ENCODE data around the gene SLC22A7. TPM values are rescaled to one million over a fixed set of nuclear protein-coding genes. Genes with fewer than 3 reads are reported as not detected.

Gene SLC22A7
- total RNA-seq, 2 experiments from 2014 or later, result not detected

DNA sequence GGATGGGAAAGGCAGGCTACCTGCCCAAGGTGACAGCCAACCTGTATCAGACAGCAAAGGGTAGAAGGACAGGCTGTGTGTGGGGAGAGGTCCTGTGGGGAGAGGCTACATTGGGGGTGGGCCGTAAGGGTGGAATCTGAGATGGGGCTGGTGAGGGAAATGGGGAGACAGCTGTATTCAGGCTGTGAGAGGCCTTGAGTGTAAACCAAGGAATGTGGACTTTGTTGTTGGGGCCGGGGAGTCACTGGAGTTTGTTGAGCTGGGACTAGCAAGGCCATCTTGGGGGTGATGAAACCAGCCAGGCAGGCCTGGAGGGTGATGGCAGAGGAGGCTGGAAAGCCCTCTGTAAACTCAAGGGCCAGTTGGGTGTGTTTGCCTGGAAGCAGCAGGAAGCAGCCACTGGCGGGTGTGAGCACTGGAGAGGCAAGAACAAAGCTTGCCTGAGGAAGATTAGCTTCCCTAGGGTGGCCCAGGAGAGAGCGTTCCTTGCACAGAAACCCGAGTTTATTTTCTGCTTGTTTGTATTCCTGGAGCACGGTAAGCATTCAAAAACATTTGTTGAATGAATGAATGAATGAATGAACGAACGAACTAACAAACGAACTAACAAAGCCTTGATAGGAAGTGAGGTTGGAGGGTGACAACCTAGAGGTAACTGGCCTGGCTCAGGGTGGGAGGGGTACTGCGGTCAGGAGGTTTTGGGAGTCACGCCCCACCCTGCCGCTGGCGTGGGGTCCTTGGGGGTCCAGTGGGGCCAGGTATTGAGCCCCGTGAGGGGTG is 35.9 kb upstream of the SLC22A7 start:
- no peaks in the 10 kb centered on the region for H3K9me3 Mint-ChIP-seq
- H3K4me3 Mint-ChIP-seq, result no peak overlapping the region
- H3K27me3 Mint-ChIP-seq, result peaks cover 8% of the 10 kb centered on the region
- H3K36me3 Mint-ChIP-seq, result no peaks in the 10 kb centered on the region
- H3K4me1 Mint-ChIP-seq, result peaks cover 5% of the 10 kb centered on the region
- DNase-seq, result no peak
- no peak overlapping the region for H3K27ac Mint-ChIP-seq

DNA sequence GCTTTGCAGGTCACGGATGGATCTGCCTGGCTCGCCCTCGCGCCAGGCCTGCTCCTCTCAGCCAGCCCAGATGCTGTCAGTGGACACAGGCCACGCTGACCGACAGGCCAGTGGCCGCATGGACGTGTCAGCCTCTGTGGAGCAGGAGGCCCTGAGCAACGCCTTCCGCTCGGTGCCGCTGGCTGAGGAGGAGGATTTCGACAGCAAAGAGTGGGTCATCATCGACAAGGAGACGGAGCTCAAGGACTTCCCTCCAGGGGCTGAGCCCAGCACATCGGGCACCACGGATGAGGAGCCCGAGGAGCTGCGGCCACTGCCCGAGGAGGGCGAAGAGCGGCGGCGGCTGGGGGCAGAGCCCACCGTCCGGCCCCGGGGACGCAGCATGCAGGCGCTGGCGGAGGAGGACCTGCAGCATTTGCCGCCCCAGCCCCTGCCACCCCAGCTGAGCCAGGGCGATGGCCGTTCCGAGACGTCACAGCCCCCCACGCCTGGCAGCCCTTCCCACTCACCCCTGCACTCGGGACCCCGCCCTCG is 35.2 kb upstream of the SLC22A7 start:
- Mint-ChIP-seq H3K9me3 (no peaks in the 10 kb centered on the region), H3K27ac (no peak overlapping the region), H3K4me3 (no peak overlapping the region), H3K36me3 (no peaks in the 10 kb centered on the region), H3K4me1 (no peaks in the 10 kb centered on the region), H3K27me3 (peaks cover 4% of the 10 kb centered on the region)
- DNase-seq, result no peak

DNA sequence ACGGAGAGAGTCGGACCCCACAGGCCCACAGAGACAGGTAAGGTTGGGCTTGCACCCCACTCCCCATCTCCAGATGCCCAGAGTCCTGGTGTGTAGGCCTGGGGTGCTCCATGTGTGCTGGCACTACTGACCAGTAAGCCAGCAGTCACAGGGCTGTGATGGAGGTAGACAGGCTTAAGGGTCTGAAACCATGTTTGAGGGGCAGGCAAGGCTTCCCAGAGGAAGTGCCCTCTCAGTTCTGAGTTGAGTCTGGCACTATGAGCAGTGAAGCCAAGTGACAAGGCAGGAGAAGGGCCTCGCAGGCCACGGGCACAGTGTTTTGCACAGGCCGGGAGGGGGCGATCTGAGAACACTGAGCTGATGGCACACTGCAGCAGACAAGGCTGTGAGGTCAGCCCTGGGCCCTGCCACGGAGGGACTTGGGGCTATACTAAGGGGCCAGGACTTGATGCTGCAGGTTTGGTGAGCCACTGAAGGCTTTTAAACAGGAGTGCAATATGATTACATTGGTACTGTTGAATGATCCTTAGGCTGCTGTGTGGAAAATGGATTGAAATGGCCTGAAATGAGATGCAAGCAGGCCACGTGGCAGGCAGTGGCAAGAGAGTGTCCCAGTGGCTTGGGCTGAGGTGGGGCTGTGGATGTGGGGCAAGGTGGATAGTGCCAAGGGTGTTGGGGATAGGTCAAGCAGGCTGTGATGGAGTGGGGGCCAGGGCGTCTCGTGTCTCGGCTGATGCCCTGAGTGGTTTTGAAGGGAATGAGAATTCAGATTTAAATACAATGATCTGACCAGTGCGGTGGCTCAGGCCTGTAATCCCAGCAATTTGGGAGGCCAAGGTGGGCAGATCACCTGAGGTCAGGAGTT is 34.5 kb upstream of the SLC22A7 start:
- Mint-ChIP-seq H3K4me3 (no peak overlapping the region), H3K27ac (no peak overlapping the region)

DNA sequence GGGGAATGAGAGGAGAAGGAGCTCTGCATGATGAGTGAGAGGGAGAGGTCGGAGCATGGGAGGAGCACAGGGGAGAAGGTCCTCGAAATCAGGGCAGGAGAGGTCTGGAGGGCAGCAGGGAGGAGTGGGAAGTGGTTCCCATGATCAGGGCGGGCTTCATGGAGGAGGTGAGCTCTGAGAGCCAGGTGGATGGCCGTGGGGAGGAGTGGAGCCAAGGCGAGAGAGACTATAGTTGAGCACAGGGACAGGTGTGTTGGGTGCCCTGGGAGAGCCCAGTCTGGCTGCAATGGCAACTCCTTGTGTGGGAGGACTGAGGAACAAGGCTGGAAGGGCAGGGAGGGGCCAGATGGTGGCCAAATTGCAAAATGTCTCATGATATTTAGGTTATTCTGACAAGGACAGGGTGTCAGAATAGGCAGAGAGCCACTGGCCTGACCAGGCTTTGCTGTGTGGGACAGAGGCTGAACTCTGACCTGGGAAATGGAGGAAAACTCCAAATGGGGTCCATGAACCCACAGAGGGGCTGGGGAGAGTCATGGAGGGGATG is 33.4 kb upstream of the SLC22A7 start:
- Mint-ChIP-seq H3K4me3 (no peak overlapping the region), H3K27me3 (peaks cover 4% of the 10 kb centered on the region), H3K4me1 (peaks cover 5% of the 10 kb centered on the region), H3K9me3 (no peaks in the 10 kb centered on the region), H3K36me3 (no peaks in the 10 kb centered on the region), H3K27ac (no peak overlapping the region)
- no peak for DNase-seq

More for the DNA sequence above, 34.5 kb upstream of the SLC22A7 start:
- DNase-seq, result peak; percentile 73
- H3K4me1 Mint-ChIP-seq, result no peaks in the 10 kb centered on the region
- no peaks in the 10 kb centered on the region for H3K27me3 Mint-ChIP-seq
- H3K9me3 Mint-ChIP-seq, result no peaks in the 10 kb centered on the region
- no peaks in the 10 kb centered on the region for H3K36me3 Mint-ChIP-seq

DNA sequence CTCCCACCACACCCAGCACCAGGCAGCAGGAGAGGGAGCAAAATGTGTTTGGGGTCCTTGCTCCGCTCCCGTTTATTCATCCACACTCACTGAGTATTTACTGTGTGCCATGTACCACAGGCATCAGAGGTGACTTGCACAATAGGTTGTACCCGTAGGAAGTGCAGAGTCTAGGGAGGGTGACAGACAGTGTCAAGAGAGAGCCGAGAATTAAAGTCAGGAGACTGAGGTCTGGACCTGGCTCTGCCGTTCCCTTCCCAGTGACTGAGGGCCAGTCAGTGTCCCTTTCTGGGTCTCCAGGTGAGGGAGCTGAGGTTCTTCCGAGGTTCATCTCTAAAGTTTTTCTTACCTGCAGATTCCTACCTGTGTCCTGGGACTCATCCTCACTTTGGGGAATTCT is 32.5 kb upstream of the SLC22A7 start:
- no peak overlapping the region for H3K4me3 Mint-ChIP-seq
- H3K4me1 Mint-ChIP-seq, result peaks cover 7% of the 10 kb centered on the region
- DNase-seq, result no peak
- no peaks in the 10 kb centered on the region for H3K36me3 Mint-ChIP-seq
- peaks cover 12% of the 10 kb centered on the region for H3K27me3 Mint-ChIP-seq
- no peak overlapping the region for H3K27ac Mint-ChIP-seq
- H3K9me3 Mint-ChIP-seq, result no peaks in the 10 kb centered on the region

DNA sequence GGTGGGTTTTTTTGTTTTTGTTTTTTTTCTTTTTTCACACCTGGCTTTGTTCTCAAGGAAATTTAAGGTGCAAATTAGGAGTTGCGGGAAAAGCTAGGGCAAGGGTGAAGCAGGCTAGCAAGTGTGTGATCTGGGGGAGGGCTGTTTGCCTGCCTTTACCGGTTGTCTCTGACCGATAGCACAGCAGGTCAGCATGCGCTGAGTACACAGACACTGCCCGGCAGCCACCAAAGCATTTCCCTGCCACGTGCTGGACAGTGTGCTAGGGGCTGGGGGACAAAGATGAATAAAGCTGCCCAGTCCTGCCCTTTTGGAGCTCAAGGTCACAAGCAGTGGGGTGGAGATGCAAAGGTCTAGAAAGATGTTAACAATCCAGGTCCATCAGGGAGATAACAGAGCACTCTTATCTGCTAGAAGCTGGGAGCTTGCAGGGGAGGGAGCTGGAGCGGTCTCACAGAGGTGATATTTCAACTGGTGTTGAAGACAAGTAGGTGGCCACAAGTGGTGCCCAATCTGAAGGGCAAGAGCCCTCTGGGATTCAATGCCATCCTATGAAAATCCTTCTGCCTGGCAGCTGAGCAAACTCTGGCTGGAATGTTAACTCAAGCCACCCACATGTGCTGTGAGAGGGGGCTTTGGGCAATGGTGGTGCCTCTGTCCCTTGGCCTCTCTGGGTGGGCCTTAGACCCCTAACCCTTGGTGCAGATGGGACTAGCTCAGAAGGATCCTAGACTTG is 30.3 kb upstream of the SLC22A7 start:
- peaks cover 18% of the 10 kb centered on the region for H3K27me3 Mint-ChIP-seq
- no peak for DNase-seq
- H3K27ac Mint-ChIP-seq, result no peak overlapping the region
- no peak overlapping the region for H3K4me3 Mint-ChIP-seq
- no peaks in the 10 kb centered on the region for H3K36me3 Mint-ChIP-seq
- H3K4me1 Mint-ChIP-seq, result peaks cover 7% of the 10 kb centered on the region
- no peaks in the 10 kb centered on the region for H3K9me3 Mint-ChIP-seq

DNA sequence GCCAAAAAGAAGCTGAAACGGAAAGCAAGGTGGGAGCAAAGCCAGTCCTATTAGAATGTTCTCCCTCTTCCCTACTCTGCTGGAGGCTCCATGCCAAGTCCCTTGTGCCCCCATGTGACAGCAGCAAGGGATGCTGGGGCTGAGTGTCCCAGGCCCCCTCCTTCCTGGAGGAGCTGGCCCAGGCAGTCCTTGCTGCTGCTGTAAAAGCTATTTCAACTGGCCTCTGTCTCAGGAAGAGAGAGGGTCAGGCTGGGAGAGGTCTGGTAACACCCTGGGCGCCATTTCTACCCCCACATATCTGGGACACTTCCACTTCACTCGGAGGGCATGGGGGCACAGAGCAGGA is 29.7 kb upstream of the SLC22A7 start:
- H3K4me1 Mint-ChIP-seq, result peaks cover 7% of the 10 kb centered on the region
- H3K36me3 Mint-ChIP-seq, result no peaks in the 10 kb centered on the region
- no peaks in the 10 kb centered on the region for H3K9me3 Mint-ChIP-seq
- H3K27ac Mint-ChIP-seq, result no peak overlapping the region
- H3K4me3 Mint-ChIP-seq, result no peak overlapping the region
- peaks cover 18% of the 10 kb centered on the region for H3K27me3 Mint-ChIP-seq
- DNase-seq, result no peak

DNA sequence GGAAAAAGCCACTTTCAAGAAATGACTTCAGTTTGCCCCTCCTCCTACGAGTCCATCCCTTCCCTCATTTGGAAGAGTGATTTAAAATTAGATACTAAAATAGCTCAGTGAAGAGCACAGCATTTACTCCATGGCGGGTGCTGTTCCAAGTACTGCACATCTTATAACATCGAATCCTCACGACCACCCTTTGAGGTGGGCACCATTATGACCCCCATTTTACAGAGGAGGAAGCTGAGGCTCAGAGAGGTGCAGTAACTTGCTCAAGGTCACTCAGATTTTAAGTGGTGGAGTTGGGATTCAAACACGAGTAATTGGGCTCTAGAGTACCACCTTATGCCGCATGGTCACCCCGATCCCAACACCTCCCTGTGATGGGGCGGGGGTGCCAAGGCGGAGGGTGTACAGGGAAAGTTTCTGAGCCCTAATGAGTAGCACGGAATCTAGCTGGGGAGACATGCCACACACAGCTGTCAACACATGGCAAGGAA is 29.2 kb upstream of the SLC22A7 start:
- peaks cover 7% of the 10 kb centered on the region for H3K4me1 Mint-ChIP-seq
- peaks cover 19% of the 10 kb centered on the region for H3K27me3 Mint-ChIP-seq
- peak overlapping the region; percentile 27 for H3K4me3 Mint-ChIP-seq

DNA sequence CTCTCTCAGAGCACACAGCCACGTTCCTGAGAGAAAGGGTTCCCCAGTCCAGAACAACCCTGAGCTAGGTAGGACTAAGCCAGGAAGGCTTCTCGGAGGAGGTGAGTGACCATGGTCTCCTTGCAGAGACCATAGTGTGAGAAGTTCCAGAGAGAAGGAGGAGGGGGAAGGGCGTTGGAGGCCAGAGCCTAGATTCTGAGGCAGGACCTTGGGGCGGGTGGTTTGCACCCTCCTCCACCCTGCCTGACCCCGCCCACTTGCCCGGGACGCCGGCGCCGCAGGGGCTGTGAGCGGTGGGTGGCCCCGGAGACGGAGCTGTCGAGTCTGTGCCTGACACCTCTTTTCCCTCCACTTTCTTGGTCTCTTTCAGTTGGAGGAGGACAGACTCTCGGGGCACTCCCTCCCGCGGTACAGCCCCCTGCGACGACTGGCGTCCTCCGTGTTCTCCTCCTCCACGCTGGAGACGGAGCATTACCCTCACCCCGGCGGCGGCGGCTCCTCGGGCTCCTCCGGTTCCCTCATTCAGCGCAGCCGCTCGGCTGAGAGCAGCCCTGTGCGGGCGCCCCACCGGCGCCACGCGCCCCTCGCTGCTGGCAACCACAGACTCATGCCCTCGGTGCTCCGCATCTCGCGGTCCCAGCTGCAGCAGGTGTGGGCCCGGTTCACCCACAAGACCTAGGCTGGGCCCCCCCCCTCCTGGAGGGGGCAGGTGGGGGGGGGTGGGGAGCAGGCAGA is 28.6 kb upstream of the SLC22A7 start:
- H3K36me3 Mint-ChIP-seq, result no peaks in the 10 kb centered on the region
- no peaks in the 10 kb centered on the region for H3K9me3 Mint-ChIP-seq
- peaks cover 7% of the 10 kb centered on the region for H3K4me1 Mint-ChIP-seq
- H3K27ac Mint-ChIP-seq, result no peak overlapping the region
- H3K27me3 Mint-ChIP-seq, result peaks cover 25% of the 10 kb centered on the region
- H3K4me3 Mint-ChIP-seq, result peak overlapping the region; percentile 27
- DNase-seq, result peak; percentile 56

More for the DNA sequence above, 29.2 kb upstream of the SLC22A7 start:
- DNase-seq, result no peak
- Mint-ChIP-seq H3K9me3 (no peaks in the 10 kb centered on the region), H3K27ac (no peak overlapping the region), H3K36me3 (no peaks in the 10 kb centered on the region)

DNA sequence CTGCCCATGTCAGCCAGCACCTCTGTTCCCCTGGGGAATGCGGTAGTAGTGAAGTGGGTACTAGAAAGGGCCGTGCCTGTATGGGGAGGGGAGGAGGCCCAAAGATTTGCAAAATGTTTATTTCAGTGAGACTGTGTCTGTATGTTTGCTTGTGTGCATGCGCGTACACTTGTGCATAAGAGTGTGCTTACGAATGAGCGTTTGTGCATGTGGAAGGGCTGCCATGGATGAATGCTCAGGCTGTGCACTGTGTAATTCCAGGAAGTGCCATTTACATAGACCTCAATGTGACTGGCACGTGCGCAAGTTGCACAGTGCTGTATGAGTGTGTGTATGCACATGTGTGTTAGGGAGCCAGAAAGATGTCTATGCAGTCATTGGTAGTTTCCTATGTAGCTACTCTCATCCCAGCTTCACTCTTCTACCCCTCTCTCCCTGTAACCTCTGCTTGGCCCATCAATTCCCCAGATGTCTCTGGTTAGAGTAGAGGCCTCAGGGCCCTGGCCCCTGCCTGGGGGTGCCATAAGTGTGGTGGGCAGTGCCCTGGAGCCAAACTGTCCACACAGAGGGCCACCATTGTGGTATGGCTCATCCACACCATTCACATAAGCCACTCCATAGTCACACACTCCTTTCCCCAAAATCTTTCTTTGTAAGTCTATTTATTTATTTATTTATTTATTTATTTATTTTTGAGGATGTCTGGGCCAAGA is 26.8 kb upstream of the SLC22A7 start:
- Mint-ChIP-seq H3K27me3 (peaks cover 35% of the 10 kb centered on the region), H3K4me3 (no peak overlapping the region), H3K4me1 (peaks cover 12% of the 10 kb centered on the region), H3K36me3 (no peaks in the 10 kb centered on the region), H3K9me3 (no peaks in the 10 kb centered on the region), H3K27ac (no peak overlapping the region)
- no peak for DNase-seq

DNA sequence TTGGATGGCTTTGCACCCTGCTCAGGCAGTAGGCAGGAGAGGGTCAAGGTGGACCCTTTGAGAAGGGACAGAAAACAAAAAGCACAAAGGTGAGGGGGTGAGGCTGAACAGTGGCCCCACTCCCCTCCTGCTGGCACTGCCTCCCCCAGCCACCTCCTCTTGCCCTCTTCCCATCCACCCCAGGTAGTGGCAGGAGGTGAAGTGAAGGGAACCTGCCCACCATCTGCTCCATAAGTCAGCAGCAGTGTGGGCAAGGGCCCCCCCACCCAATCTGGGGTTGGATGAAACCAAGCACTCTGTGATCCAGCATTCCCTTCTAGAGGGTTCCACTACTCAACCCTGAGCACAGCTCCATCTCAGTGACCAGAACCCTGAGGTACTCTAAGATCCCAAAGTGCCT is 26.1 kb upstream of the SLC22A7 start:
- Mint-ChIP-seq H3K36me3 (no peaks in the 10 kb centered on the region), H3K27me3 (peaks cover 41% of the 10 kb centered on the region), H3K4me1 (peaks cover 16% of the 10 kb centered on the region), H3K4me3 (no peak overlapping the region), H3K9me3 (no peaks in the 10 kb centered on the region), H3K27ac (no peak overlapping the region)
- no peak for DNase-seq

DNA sequence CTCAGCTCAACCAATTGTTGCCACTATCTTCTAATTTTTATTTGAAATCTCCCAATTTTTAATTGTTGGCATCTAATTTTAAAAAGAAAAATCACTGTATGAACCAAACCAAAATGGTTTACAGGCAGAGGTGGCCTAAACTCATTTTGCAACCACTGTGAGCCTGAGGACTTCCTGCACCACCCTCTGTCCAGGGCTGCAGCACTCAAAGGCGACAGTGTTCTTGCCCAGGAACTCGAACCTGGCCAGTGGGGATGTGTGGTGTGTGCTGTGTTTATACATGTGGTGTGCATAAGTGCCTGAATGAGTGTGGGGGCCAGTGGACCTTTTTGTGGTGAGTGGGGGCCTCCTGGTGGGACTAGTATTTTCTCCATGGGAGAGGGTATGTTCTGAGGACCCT is 24.4 kb upstream of the SLC22A7 start:
- DNase-seq, result no peak
- Mint-ChIP-seq H3K36me3 (no peaks in the 10 kb centered on the region), H3K27ac (no peak overlapping the region), H3K9me3 (no peaks in the 10 kb centered on the region), H3K27me3 (peaks cover 55% of the 10 kb centered on the region), H3K4me1 (peaks cover 16% of the 10 kb centered on the region), H3K4me3 (no peak overlapping the region)

DNA sequence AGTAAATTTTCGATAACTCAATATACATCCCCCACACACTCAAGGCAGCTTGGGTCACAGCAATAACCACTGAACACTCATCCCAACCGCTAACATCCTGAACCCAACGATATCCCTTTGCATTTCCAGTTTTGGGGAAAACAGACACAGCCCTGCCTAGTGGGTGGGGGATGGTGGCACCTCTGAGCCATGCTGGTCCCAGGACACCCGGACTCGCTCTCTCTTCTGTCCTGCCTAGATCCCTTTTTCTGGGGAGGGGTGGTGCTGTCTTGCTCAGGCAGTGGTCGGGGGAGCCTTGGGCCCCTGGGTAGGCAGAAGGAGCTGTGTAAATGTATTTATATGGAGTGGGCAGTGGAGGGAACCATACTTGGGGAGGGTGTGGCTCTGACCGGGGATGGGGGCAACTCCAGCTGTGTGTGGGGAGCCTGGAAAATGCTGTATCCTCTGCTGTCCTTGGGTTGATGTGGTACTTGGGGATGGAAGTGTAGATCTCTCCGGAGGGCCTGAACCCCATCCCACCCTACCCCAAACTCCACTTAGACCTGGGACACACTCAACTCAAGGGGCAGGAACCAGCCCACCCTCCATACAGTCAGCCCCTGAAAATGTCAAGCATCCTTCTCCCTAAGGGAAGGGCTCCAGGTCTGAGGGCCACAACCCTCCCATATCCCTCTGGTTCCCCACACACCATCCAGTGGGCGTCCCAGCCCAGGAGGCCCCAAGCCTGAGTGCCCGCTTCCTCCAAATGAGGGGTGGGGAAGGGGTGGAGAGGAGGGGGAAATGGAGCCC is 23.7 kb upstream of the SLC22A7 start:
- no peak overlapping the region for H3K27ac Mint-ChIP-seq
- no peaks in the 10 kb centered on the region for H3K36me3 Mint-ChIP-seq
- H3K4me1 Mint-ChIP-seq, result peaks cover 11% of the 10 kb centered on the region
- H3K4me3 Mint-ChIP-seq, result no peak overlapping the region
- DNase-seq, result no peak
- H3K27me3 Mint-ChIP-seq, result peaks cover 52% of the 10 kb centered on the region
- no peaks in the 10 kb centered on the region for H3K9me3 Mint-ChIP-seq
